Thymus (tissue), 11 donors: ENCODE data around the gene NSD2. TPM values are rescaled to one million over a fixed set of nuclear protein-coding genes. Genes with fewer than 3 reads are reported as not detected.

Experiments used
- DNase-seq, 9 donors: peaks; one replicate each; pipeline ENCODE4 v3.0.0-alpha.2; 2013; ENCODE audit warnings: low spot score in 9 of 9, low read depth in 6 of 9, missing footprints in 1 of 9
- H3K27ac ChIP-seq, 2 donors: one replicate each; pipeline ENCODE4 v1.5.1; 2013; ENCODE audit warnings: control low read depth in 1 of 2, low read depth in 1 of 2, low read length in 1 of 2, mild to moderate bottlenecking in 1 of 2, moderate library complexity in 1 of 2
- H3K27me3 ChIP-seq, 2 donors: one replicate each; pipeline ENCODE4 v1.5.1; 2013; ENCODE audit warnings: low read length in 1 of 2; ENCODE audit not compliant: control insufficient read depth in 2 of 2, insufficient read depth in 1 of 2
- H3K36me3 ChIP-seq, 2 donors: one replicate each; pipeline ENCODE4 v1.5.1; 2013; ENCODE audit warnings: low read length in 1 of 2, mild to moderate bottlenecking in 1 of 2, moderate library complexity in 1 of 2; ENCODE audit not compliant: control insufficient read depth in 2 of 2, insufficient read depth in 2 of 2
- H3K4me1 ChIP-seq, 2 donors: one replicate each; pipeline ENCODE4 v1.5.1; 2013; ENCODE audit warnings: low read length in 2 of 2; ENCODE audit not compliant: control insufficient read depth in 2 of 2, insufficient read depth in 2 of 2
- H3K4me3 ChIP-seq, 2 donors: one replicate each; pipeline ENCODE4 v1.5.1; 2013; ENCODE audit warnings: low read length in 2 of 2, control low read depth in 1 of 2, mild to moderate bottlenecking in 1 of 2
- H3K9me3 ChIP-seq, 2 donors: one replicate each; pipeline ENCODE4 v1.5.1; 2013; ENCODE audit warnings: low read length in 1 of 2, mild to moderate bottlenecking in 1 of 2; ENCODE audit not compliant: control insufficient read depth in 2 of 2, insufficient read depth in 1 of 2
- WGBS: extraction: QIAGEN DNeasy Blood & Tissue Kit; methylation state at CpG from one replicate; pipeline ENCODE4 v1.1.7; 2013; 5-methylcytosine and 5-hydroxymethylcytosine counted together
- polyA plus RNA-seq: library from polyadenylated mRNA; stranded (reverse); fragments of 200-250 nt; gene quantifications from one replicate; pipeline ENCODE4 v1.2.3, GENCODE V29; 2013
- total RNA-seq: library from RNA; stranded (reverse); fragments of 120-200 nt; gene quantifications from one replicate; pipeline ENCODE4 v1.2.4, GENCODE V29; 2013
- donor health status: healthy.

Gene NSD2
- total and polyA plus RNA-seq, 2 donors, result 18.6 to 65.3 TPM

DNA sequence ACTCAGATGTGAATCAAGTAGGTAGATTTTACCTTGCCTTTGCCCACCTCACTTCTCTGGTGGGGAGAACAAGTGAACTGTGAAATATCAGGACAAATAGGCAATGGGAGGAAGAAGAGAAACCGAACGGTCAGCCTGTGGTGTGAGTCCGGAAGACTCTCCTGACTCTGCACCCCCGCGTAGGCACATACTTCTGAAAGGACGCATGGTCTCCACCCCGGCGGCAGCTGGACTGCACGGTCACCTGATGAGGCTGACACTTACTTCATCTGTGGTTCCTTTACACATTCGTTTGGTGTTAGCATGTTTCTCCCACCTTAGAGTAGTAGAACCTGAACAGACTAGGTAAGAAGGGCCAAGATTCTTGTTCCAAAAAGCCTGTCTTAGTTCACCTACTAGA, 79.2 kb downstream of the NSD2 start:
- Histone ChIP-seq H3K9me3 (no peaks in the 10 kb centered on the region), H3K27ac (no peak overlapping the region), H3K27me3 (no peaks in the 10 kb centered on the region), H3K4me3 (no peak overlapping the region), H3K4me1 (no peaks in the 10 kb centered on the region), H3K36me3 (peaks cover 71 to 96% of the 10 kb centered on the region in 2 donors)
- DNase-seq, result no peak
- 97% methylated on average over 10 of the region's 10 CpGs for WGBS

DNA sequence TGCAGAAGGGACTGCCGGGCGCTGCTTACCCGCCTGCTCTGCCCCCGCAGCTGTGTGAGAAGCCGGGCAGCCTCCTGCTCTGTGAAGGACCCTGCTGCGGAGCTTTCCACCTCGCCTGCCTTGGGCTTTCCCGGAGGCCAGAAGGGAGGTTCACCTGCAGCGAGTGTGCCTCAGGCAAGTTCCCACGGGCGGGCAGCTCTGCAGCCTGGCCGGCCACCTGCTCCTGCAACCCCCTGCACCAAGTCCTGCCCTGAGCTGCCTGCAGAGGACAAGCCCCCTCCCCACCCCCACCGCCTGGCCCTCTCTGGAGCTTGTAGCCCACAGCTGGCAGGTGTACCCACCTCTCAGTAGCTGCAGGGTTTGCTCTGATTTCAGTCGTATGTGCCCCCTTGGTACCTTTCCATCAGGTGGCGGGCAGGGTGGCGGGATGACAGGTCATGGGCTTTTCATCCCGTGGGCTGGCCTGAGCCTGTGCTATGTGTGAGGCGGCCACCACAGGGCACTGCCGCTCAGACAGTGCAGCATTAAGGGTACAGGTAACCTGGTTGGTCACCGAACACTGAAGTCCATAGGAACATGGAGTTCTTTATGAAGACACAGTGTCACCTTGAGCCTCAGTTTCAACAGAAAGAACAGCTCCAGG, 81.0 kb downstream of the NSD2 start:
- Histone ChIP-seq H3K27me3 (no peaks in the 10 kb centered on the region), H3K4me1 (no peaks in the 10 kb centered on the region), H3K4me3 (no peak overlapping the region), H3K27ac (no peak overlapping the region), H3K36me3 (peaks cover 75 to 97% of the 10 kb centered on the region in 2 donors), H3K9me3 (no peaks in the 10 kb centered on the region)
- 98% methylated on average over 20 of the region's 20 CpGs for WGBS
- no peak for DNase-seq

DNA sequence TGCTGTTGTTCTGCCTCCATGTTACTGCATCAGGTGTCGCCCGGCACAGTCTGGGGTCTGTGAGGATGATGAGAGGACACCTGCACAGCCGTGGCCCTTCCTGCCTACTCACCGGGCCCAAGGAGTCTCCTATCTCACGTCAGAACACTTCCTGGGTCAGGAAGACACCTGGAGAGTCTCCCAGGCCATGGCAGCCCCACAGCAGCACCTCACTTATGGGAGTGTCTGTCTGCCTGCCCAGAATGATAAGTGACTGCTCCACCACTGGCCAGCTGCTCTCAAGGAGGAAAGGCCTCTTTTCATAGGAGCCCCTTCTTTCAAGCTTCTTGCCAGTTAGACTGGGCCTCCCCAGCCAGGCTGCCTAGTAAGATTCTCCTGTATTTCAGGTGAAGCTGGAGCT, 81.5 kb downstream of the NSD2 start:
- no peak for DNase-seq
- no peak overlapping the region for H3K4me3 ChIP-seq
- no peaks in the 10 kb centered on the region for H3K9me3 ChIP-seq
- no peak overlapping the region for H3K27ac ChIP-seq
- peaks cover 79 to 97% of the 10 kb centered on the region in 2 donors for H3K36me3 ChIP-seq
- 93% methylated on average over 5 of the region's 5 CpGs for WGBS
- no peaks in the 10 kb centered on the region for H3K27me3 ChIP-seq
- no peaks in the 10 kb centered on the region for H3K4me1 ChIP-seq

DNA sequence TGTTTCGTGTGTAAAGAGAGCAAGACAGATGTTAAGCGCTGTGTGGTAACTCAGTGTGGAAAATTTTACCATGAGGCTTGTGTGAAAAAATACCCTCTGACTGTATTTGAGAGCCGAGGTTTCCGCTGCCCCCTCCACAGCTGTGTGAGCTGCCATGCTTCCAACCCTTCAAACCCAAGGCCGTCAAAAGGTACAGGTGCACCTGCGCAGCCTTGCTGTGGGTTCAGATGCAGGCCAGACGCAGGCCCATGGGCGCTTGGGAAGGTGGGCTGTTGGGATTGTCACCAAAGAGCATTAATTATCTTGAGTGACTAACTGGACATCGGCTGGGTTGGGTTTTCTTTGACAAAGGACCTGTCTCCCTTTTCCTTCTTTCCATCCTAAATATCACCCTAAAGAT, 82.1 kb downstream of the NSD2 start:
- Histone ChIP-seq H3K9me3 (no peaks in the 10 kb centered on the region), H3K27me3 (no peaks in the 10 kb centered on the region), H3K36me3 (peaks cover 82 to 97% of the 10 kb centered on the region in 2 donors), H3K27ac (no peak overlapping the region), H3K4me1 (no peaks in the 10 kb centered on the region), H3K4me3 (no peak overlapping the region)
- 97% methylated on average over 9 of the region's 9 CpGs for WGBS
- DNase-seq, result no peak

DNA sequence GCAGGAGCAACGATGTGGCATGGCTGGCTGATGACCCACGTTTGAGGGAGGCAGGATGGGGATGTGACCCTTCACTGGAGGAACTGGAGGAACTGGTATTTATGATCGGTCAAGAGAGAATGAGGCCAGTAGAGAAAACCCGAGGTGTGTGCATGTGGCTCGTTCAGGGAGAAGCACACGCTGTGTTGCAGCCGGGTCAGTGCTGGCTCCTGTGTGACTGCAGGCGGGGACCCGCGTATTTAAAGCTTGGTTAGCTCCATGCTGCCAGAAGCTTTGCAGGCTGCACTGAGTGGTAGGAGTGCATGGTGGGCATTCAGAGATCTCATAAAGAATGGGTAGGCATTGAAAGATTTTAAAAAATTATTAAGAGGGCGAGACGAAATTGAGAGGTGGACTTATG, 85.4 kb downstream of the NSD2 start:
- Histone ChIP-seq H3K27ac (no peak overlapping the region), H3K36me3 (peaks cover 92 to 98% of the 10 kb centered on the region in 2 donors), H3K4me1 (no peaks in the 10 kb centered on the region), H3K4me3 (no peak overlapping the region), H3K9me3 (no peaks in the 10 kb centered on the region), H3K27me3 (no peaks in the 10 kb centered on the region)
- 97% methylated on average over 12 of the region's 12 CpGs for WGBS
- DNase-seq, result no peak

DNA sequence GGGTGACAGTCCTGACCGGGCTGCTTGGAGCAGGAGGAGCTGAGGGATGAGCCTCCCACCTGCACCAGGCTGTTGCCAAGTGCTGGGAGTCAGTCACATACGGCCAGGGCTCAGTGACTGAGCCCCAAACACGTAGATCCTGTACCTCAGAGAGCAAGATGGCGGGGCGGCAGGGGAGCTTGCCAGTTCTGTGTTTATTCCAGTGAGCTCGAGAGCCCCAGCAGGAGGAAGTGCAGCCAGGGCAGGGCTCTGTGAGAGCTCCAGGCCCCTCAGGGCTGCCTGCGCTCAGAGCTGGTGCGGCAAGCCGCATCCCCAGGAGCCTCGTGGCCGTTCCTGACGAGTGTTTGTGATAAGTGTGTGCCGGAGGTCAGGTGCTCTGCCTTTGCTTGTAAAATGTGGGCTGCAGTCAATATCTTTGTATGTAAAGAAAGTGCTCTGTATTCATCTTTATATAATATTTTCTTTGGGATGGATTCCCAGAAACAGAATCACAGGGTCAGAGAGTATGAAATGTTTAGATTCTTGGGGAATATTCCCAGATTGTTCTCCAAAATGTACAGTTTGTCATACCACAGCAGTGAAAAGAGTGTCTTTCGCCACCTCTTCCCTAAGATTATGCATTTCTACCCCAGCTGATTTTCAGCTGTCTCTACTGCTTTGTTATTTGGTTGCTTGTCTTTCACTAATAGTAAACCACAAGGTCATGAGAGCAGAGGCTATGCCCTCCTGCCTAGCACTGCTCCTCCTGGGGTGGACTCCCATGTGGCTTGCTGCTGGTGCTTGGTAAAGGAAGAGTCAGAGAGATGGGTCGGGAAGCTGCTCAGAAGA, 87.3 kb downstream of the NSD2 start:
- no peaks in the 10 kb centered on the region for H3K9me3 ChIP-seq
- H3K36me3 ChIP-seq, result peaks cover 90 to 98% of the 10 kb centered on the region in 2 donors
- H3K27ac ChIP-seq, result no peak overlapping the region
- H3K4me3 ChIP-seq, result no peak overlapping the region
- no peaks in the 10 kb centered on the region for H3K4me1 ChIP-seq
- DNase-seq, result no peak
- WGBS, result 99% methylated on average over 15 of the region's 15 CpGs
- no peaks in the 10 kb centered on the region for H3K27me3 ChIP-seq

DNA sequence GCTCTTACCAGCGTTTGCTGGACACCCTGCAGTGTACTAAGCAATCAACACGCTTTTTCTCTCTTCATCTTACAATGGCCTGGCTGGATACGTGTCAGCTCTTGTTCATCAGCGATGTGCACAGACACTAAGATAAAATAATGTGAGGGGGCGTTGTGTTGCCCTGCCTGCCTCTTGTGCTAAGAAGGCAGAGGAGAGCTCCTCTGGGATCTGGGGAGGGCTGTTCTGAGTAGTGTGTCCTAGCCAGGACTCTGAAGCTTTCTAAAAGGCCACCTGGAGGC, 87.9 kb downstream of the NSD2 start:
- over 99% methylated on average over 5 of the region's 5 CpGs for WGBS
- Histone ChIP-seq H3K9me3 (no peaks in the 10 kb centered on the region), H3K4me1 (no peaks in the 10 kb centered on the region), H3K4me3 (no peak overlapping the region), H3K36me3 (peaks cover 94 to 99% of the 10 kb centered on the region in 2 donors), H3K27me3 (no peaks in the 10 kb centered on the region), H3K27ac (no peak overlapping the region)
- no peak for DNase-seq

DNA sequence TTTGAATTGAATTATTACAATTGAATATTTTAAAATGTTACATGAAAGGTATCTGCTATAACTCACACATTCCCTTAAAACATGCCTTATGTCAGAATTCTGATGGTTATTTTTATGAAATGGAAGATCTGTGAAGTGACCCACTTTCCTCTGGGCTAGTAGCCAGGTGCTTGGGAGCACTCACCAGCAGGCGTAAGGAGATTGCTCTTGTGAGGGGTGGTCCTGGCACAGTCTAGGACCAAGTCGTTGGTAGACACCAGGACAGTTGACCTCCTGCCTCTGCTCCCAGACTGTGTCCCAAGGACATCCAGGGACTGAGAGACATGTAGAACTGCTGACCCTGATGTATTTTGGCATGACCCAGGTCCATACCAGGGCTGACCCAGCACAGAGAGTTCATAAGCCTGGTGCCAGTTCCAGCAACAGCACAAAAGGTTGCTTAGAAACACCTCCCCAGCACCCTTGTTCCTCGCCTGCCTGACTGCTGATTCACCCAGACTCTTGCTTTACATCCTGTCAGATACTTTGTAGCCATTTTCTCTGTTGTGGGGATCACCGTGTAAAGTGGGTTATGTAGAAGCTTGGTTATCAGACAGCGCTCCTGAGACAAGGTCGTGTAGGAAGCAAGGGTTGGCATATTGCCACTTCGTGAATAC, 89.1 kb downstream of the NSD2 start:
- no peaks in the 10 kb centered on the region for H3K4me1 ChIP-seq
- H3K36me3 ChIP-seq, result peaks cover 88 to 99% of the 10 kb centered on the region in 2 donors
- peak in 7 of 9 donors; percentile 6 to 57 (median 23) for DNase-seq
- WGBS, result 82% methylated on average over 7 of the region's 7 CpGs
- no peak overlapping the region for H3K27ac ChIP-seq
- H3K9me3 ChIP-seq, result no peaks in the 10 kb centered on the region
- H3K27me3 ChIP-seq, result no peaks in the 10 kb centered on the region
- H3K4me3 ChIP-seq, result no peak overlapping the region

DNA sequence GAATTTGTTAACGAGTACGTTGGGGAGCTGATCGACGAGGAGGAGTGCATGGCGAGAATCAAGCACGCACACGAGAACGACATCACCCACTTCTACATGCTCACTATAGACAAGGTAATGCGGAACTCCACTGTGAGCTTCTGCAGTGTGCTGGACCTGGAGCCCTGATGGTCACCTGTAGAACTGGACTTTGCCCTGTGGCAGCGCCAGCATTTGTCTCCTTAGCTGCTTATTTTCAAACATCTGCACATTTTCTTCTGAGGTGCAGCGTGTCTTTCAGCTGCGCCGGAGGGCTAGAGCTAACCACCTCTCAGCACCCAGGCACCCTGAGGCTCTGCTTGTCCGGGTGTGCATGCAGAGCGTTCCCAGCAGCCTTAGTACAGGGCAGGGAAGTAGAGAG, 89.8 kb downstream of the NSD2 start:
- DNase-seq, result no peak
- WGBS, result 98% methylated on average over 15 of the region's 15 CpGs
- H3K27ac ChIP-seq, result no peak overlapping the region
- no peaks in the 10 kb centered on the region for H3K9me3 ChIP-seq
- H3K4me3 ChIP-seq, result no peak overlapping the region
- no peaks in the 10 kb centered on the region for H3K27me3 ChIP-seq
- H3K4me1 ChIP-seq, result no peaks in the 10 kb centered on the region
- H3K36me3 ChIP-seq, result peaks cover 84 to 98% of the 10 kb centered on the region in 2 donors
